ENCODE measurements around the gene EPN2. TPM values are rescaled to one million over a fixed set of nuclear protein-coding genes. Genes with fewer than 3 reads are reported as not detected.

Gene EPN2
- total RNA-seq, 1 experiment from 2014 or later = 18.1 TPM

DNA sequence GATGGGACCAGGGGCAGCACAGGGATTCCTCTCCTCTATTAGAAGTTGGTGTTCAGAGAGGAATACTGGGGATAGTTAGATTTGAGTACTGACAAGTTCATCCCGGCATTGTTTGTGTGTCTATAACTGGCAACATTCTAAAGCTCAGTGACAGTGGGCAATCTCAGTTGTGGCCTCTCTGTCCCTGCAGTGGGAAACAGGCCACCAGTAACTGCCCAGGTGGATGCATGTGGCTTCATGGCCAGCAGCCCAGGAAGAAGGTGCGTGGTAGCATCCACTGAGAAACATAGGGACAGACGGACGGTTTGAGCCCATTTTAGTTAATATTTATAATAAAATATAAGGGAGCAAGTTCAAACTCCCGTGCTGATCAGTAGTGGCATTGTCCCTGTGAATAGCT is 73.8 kb downstream of the EPN2 start:
- no peak for DNase-seq (ENCODE audit: low spot score)

DNA sequence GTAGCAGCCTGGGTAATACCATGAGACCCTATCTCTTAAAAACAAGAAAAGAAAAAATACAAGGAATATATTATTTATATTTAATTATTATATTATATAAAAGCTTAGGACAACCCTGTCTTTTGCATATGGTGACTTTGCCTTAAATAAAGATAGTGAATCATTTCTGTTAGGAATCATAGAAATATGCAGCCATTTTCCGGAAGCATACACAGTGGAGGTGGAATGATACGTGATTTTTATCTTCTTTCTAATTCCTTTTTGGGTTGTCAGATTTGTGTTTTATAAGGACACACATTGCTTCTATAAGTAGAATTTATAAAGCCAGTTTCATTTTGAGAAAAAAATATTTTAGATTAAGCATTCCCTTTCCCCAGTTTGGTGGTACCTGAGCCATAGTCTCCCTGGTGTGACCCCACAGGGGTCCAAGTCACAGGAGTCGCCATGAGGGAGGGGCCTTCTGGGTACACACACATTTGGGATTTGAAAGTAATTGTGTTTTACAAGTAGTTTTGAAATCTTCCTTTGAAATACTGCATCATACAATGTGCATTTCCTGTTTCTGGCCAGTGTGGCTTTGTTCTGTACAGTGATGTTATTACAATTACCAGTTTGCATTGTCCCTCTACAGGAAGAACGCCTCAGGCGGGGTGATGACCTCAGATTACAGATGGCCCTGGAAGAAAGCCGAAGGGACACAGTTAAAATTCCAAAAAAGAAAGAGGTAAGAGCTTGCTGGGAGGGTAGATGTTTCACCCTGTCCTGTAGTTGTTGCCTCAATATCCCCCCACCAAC is 74.5 kb downstream of the EPN2 start:
- DNase-seq (ENCODE audit: low spot score) = no peak

DNA sequence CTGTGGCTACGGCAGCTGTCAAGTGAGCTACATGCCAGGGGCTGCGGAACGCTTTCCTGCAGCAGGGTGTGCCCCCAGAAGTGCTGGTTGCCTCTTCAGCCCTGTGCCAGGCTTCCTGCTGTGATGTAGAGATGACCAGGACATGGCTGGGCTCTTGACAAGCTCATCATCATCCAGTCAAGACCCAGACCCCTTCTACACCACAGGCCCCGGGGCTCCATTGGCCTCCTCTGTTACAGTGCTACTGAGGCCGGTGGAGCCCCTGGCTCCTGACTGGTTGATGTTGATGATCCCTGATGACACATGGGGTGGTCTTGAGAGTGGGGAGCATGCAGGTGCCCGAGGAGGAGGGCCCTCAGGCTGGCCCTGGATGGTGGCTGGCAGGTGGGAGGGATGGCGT is 75.2 kb downstream of the EPN2 start:
- no peak for DNase-seq (ENCODE audit: low spot score)

DNA sequence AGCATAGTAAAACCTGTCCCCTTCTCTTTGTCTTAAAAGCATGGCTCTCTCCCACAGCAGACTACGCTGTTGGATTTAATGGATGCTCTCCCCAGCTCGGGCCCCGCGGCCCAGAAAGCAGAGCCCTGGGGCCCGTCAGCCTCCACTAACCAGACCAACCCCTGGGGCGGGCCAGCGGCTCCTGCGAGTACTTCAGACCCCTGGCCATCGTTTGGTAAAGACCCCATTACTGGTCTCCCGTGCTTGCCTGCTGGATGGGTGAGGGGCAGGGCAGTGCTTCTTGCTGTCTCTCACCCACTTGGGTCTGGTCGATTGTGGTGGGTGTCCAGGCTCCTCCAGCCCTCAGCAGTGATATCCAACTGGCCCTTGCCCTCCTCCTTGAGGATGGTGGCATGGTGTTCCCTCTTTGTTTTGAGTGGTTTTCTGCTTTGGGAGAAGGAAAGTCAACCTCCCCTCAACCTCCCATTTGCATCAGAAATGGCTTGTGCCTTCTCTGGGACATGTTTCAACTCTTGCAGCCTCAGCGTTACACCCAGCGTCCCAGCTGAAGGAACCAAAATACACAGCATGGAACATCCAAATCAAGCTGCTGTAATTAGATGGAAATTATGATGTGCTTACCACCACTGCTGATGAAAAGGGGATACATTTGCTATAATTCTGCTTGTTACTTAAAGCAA is 76.0 kb downstream of the EPN2 start:
- no peak for DNase-seq (ENCODE audit: low spot score)

DNA sequence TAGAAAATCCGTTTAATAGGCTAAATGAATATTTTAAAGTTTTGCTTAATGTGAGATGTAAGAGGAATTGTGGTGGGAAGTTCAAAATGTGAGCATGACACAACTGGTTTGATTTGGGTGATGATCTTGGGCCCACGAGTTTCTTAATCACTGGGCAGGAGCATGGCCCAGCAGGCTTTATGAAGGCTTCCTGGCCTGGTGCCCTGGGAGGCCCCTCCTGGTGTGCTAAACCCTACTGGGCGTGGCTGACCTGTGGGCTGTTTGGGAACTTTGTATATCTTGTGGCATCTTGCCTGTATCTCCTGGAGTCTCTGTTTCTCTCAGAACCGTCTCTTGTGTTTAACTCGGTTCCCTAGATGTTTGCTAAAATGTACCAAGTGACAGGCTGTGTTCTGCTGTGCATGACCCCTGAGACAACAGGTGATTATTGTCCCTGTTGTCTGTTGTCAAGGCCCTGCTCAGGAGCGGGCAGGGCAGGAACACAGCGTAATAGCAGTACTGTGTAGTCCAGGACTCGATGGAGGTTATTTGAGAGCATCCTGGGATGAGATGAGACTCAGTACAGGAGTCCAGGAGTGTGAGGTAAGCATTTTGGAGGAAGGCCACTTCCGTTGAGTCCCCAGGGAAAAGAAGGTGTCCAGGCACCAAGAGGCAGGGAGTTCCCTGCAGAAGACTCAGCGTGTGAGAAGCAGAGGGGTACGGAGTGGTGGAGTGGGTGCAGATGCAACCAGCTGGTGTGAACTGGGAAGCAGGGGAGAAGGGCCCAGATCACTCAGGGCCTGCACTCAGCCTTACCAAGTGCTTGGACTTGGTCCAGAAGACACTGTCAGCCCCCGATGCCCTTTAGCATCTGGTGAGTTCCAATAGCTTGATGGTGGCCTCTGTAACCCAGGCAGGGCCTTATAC is 76.8 kb downstream of the EPN2 start:
- DNase-seq (ENCODE audit: low spot score) = no peak

DNA sequence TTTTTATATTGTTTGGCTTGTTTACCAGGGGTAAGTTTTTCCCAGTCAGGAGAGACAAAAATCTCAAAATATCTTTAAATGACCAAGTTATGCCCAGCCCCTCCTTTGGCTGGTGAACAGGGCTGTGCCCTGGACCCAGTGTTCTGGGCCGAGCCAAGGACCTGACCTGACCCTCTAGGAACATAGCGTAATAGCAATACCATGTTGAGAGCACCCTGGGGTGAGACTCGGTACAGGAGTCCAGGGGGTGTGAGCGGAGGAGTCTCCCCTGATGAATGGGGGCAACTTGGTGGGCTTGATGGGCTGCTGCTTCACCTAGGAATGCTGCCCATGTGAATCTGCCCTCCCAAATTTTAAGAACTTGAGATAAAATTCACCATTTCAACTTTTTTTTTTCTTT is 77.9 kb downstream of the EPN2 start:
- no peak for DNase-seq (ENCODE audit: low spot score)

DNA sequence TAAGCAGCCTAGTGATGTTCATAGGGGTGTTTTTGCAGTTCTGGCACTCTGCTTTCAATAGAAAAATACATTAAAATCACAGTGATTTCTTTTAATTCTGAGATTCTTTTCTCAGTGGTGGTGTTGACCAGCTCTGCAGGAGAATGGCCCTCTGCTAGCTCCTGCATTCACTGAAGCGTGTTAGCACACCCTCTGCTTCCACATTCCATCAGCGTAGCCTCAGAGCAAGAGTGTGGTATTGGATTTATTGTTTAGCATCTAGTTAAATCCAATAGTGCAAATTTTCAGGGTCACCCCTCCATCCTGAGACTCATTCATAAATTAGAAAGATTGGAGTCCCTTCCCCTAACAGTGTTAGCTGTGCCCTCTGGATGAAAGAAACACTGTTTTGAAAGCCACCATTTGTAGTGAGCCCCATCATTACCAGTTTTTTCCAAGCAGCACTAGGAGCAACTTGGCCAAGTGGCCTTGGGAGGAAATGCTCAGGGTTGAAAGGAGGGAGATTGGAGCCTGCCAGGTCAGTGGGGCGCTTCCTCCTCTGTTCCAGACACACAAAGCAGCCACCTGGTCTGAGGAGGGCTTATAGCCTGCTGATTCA is 79.7 kb downstream of the EPN2 start:
- no peak for DNase-seq (ENCODE audit: low spot score)

DNA sequence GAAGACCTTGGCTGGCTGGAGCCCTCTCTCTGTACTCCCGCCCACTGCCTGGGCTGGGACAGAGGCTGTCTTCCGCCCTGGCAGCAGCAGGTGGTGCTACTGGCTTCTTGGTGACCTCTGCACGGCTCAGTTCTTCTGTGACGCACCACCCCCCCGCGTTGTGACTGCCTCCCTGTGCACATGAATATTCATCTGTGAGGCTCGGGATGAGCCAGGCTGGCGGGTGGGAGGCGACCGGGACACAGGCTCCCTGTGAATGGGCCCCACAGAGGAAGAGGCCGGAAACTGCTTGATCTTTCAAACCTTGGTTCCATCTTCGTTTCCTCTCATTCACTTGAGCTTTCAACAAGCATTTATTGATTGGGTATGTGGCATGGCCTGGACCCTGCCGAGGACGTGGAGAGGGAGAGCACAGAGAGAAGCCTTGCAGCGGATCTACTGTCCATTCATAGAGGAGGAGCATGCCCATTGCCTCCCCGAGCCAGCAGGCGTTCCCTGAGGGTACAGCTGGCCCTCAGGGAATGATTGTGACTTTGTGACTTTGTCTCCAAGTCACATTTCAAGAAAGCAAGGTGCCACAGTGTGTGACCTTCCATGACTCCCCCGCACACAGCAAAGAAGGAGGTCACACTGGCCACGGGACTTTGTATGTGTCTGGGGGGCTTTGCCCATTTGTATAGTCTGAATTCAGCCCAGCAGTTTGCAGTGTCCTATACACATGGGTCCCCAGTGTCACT is 80.4 kb downstream of the EPN2 start:
- peak; percentile 65 for DNase-seq (ENCODE audit: low spot score)

DNA sequence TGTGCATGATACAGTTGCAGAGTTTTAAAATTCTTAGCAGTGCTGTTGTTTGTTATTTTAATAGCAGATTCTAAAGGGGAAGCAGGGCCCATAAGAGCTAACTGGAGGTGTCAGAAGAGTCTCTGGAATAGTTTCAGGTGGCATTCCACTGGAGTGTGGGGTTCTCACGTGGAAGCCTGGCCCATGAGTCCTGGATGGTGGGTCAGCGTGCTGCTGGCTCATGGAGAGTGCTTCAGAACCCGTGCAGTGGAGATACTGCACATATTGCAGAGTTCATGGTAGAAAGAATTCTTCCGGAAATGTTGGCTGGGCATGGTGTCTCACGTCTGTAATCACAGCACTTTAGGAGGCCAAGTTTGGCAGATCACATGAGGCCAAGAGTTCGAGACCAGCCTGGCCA is 81.4 kb downstream of the EPN2 start:
- no peak for DNase-seq (ENCODE audit: low spot score)

DNA sequence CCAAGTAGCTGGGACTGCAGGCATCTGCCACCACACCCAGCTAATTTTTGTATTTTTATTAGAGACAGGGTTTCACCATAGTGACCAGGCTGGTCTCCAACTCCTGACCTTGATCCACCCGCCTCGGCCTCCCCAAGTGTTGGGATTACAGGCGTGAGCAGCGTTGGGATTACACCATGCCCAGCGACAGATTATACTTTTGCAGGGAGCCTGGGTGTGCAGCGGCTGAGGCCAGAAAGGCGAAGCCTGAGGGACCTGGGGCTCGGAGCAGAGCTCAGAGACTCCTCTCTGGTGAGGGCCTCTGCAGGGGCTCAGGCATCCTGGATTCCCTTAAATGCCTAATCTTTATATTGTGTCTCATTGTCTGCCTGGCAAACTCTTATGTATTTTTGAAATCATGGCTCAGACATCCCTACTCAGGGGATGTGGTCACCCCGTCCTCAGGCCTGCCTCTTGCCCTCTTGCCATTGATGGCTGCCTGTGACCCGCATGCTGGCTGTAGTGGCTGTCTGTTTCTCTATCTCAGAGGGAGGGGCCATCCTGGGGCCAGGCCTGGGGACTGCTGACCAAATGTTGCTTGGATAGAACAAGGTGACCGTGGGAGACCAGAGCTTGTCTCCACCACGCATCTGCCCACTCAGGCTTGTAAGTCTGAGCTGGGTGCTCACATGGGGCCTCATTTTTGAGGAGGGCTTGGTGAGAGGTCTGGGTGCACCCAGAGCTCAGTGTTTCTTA is 82.8 kb downstream of the EPN2 start:
- no peak for DNase-seq (ENCODE audit: low spot score)

DNA sequence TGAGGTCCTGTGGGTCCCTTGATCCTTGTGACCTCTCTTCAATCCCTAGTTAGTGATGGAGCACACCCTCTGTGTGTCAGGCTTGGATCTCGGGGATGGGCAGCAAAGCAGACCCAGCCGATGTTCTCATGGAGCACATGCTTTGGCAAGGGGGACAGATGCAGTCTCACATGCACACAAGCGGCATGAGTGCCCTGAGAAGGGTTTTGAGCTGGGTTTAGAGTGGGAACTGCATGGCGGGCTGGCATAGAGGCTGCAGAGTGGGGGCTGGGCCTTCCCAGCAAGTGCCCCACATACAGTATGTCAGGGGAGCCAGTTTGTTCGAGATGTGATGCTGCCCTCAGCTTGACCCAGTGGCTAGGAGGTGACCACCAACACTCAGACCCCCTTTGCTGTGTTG is 83.7 kb downstream of the EPN2 start:
- DNase-seq (ENCODE audit: low spot score) = no peak

DNA sequence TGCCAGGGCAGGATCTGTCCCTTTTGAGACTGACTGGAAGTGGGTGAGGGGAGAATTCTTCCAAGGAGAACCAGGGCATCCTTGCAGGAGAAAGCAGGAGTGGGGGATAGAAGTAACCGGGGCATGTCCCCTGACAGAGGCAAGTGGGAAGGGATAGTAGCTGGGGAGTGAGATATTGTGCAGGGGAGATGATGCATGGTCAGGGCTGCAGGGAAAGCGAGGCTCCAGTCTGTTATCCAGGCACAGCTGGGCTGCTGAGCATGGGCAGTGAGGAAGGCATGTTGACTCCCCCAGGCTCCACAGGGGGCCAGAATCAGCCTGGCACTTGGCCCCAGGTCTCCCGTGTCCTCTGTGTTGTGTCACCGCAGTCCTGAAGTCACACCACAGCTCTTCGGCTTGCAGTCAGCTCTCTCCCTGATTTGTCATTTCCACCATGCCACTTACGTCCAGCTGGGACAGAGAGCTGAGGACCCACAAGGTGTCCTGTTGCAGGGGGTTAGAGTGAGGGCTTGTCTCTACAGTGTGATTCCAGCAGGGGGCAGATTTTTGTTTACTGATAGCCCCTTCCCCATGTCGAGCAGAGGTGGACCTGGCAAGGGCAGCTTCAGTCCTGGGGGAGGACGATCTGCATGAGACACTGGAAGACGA is 84.4 kb downstream of the EPN2 start:
- no peak for DNase-seq (ENCODE audit: low spot score)

DNA sequence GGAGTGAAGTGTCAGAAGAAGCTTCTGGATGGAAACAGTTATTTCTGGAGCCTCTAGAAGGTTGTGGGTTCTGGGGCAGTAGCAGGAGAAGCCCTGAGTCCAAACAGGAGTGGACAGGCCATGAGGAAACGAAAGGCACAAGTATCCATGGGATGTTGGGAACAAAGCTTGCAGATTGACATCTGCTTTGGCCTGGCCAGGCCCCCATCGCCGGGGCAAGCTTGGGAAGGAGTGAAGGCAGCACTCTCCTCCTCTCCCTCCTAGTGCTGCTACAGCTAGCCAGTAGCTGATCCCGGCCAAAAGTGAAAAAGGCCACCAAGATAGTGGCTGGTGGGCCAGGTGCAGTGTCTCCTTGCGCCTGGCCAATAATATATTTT is 85.0 kb downstream of the EPN2 start:
- DNase-seq (ENCODE audit: low spot score) = no peak

DNA sequence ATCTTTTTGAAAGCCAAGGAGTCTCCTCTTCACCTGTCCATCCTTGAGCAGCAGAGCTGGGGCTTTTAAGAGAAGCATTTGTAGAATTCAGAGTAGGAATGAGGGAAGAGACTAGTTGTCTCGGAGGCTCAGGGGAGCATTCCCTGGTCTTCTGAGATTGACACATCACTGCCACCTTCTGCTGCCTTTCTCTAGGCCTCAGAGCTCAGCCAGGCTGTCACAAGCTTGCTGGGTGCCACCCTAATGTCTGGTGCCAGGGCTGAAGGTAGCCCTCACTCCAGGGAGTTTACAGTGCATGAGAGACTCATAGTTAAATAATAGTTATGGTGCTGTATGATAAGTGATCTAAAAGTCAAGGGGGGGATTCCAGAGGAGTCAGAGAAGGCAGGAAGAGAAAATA is 85.7 kb downstream of the EPN2 start:
- no peak for DNase-seq (ENCODE audit: low spot score)

DNA sequence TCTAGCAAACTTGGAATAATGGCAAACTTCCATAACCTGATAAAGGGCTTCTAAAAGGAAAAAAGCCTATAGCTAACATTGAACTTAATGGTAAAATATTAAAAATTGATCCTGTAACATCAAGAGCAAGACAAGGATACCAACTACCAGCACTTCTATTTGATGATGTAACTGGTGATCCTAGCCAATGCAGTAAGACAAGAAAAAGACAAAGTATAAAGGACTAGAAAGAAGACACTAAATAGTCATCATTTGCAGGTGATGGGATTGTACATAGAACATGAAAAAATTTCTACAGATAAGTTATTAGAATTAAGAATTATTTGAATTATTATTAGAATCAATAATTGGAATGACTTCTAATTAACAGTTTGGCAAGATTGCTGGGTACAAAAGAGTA is 88.4 kb downstream of the EPN2 start:
- no peak for DNase-seq (ENCODE audit: low spot score)

DNA sequence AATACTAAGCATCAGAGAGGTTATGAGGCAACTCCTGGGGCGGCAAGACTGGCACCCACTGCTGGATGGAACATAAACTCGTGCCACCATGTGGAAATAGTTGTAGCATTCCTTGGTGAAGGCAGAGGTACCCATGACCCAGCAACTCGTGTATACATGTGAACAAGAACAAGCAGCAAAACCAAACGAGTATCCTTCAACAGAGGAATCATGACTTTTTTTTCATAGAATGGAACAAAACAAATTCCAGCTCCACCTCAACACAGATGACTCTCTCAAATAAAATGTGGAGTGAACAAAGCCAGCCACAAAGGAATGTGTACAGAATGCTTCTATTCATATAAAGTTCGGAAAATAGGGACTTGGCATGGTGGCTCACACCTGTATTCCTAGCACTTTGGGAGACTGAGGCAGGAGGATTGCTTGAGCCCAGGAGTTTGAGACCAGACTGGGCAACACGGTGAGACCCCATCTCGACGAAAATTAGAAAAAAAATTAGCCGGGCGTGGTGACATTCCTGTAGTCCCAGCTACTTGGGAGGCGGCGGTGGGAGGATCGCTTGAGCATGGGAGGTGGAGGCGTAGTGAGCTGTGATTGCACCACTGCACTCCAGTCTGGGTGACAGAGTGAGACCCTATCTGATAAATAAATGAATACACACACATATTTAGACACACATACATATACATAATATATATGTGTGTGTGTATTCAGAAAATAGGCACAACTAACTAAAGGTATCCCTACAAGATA is 90.0 kb downstream of the EPN2 start:
- DNase-seq (ENCODE audit: low spot score) = peak; percentile 36

DNA sequence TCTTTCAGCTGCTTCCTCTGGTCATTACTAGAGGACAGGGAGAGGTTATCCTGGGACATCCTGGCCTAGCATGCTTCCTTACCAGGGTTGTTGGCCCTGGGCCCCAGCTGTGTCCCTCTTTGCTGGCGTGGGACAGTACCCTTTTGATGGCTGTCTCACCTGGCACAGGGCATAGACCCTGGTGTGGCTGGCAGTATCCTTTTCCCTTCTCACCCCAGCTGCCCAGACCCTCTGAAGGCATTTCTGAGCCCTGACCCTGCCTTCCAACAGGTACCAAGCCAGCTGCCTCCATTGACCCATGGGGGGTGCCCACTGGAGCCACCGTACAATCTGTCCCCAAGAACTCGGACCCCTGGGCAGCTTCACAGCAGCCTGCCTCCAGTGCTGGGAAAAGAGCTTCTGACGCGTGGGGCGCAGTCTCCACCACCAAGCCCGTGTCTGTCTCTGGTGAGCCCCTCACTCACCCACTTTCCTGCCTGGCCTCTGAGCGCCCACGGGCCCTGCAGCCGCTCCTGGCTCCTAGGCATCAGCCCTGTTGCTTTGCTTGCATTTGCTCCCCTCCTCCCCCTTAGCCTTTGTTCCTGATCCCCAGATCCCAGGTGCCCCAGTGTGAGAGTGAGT is 91.4 kb downstream of the EPN2 start:
- no peak for DNase-seq (ENCODE audit: low spot score)

DNA sequence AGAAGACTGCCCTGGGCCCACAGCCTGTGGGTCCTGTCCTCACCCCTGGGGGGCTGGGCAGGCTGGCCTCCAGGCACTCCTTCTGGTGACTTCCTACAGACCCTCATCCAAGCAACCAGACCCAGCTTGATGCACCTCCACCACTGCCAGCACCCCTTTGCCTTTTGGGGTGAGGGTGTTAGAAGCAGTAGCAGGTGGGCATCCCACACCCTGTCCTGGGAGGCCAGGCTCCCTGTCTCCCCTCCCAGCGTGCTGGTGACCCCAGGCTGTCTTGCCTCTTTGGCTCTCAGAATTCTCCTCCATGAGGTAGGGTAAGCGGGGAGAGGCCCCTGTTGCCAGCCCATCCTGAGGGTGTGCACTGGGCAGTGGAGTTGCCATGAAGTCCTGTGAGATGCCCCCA is 92.0 kb downstream of the EPN2 start:
- DNase-seq (ENCODE audit: low spot score) = no peak

DNA sequence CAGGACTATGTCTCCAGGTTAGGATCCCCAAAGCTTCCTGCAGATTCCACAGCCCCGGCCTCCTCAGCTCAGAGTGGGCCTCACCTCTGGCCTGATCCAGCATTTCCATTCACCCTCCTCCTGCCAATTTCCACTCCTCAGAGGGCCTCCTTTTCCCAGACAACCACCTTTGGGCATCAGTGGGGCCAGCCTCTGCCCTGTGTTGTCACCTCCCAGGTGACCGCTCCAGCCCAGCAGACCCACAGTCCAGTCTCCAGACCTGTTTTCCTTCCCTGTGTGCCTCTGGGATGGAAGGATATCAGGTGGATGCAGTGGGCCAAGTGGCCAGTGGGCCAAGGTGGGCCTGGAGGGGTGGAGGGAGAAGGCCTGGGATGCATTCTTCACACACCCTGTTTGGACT is 92.7 kb downstream of the EPN2 start:
- no peak for DNase-seq (ENCODE audit: low spot score)

All from HT-29 (cell line).